Endothelial cell of umbilical vein (primary cell): ENCODE results near the gene IGFBPL1. TPM values are rescaled to one million over a fixed set of nuclear protein-coding genes. Genes with fewer than 3 reads are reported as not detected.

Experiments
- BruUV-seq: library from RNA; stranded (reverse); fragments of 400-500 nt; replicated peaks from 2 replicates; lab custom pipeline; 2021; lab: Mats Ljungman, UMichigan
- CTCF ChIA-PET: fragments of 300-600, 350-600 bp; sonication (Branson Sonifier 250); formaldehyde crosslinking; loops from one replicate; lab custom pipeline; 2021; ENCODE audit warnings: antibody characterized with exemption, inconsistent platforms; lab: Charles Lee
- POLR2A ChIA-PET: fragments of 300-600, 350-600 bp; sonication (Branson Sonifier 250); formaldehyde crosslinking; loops from one replicate; lab custom pipeline; 2021; ENCODE audit warnings: antibody characterized with exemption, inconsistent platforms; lab: Charles Lee
- DNase-seq: peaks from one replicate; pipeline ENCODE4 v3.0.0-alpha.2; 2011; ENCODE audit warnings: low read depth, low spot score
- FAIRE-seq: peaks from 2 replicates; lab custom pipeline; 2011; peaks lifted over from hg19 to GRCh38; lab: Jason Lieb, UNC
- H2AFZ ChIP-seq: 2 replicates; pipeline ENCODE4 v1.6.0; 2012; ENCODE audit warnings: low read depth, low read length, control low read depth, inconsistent platforms
- H3K27ac ChIP-seq: 2 replicates; pipeline ENCODE4 v1.5.1; 2011; ENCODE audit warnings: low read depth, mild to moderate bottlenecking, control low read depth, low read length, moderate library complexity; ENCODE audit not compliant: insufficient read depth
- H3K27me3 ChIP-seq, 2 experiments: 2 replicates each; pipeline versions ENCODE4 v1.6.0 to v1.6.1; 2011; ENCODE audit warnings: low read length in 2 of 2, mixed read lengths in 1 of 2; ENCODE audit not compliant: control insufficient read depth in 2 of 2, insufficient read depth in 2 of 2
- H3K36me3 ChIP-seq, 2 experiments: 2 replicates in 1 of 2; 3 replicates in 1 of 2; pipeline ENCODE4 v1.5.1; 2011; ENCODE audit warnings: low read length in 2 of 2, mild to moderate bottlenecking in 1 of 2, moderate library complexity in 1 of 2; ENCODE audit not compliant: control insufficient read depth in 2 of 2, insufficient read depth in 2 of 2; ENCODE audit errors: extremely low read depth in 1 of 2
- H3K4me1 ChIP-seq: 3 replicates; pipeline ENCODE4 v1.5.1; 2011; ENCODE audit warnings: mild to moderate bottlenecking, low read length; ENCODE audit not compliant: control insufficient read depth, insufficient read depth; ENCODE audit errors: extremely low read depth
- H3K4me2 ChIP-seq: 2 replicates; pipeline ENCODE4 v1.6.1; 2011; ENCODE audit warnings: low read length, control low read depth, mixed read lengths; ENCODE audit not compliant: insufficient read depth
- H3K4me3 ChIP-seq, 3 experiments: fragments of 200-600 bp in 1 of 3; sonication (generic), shearing (Covaris generic) in 1 of 3; replicated peaks in 1 of 3; 2 replicates each; pipeline ENCODE4 v1.5.1; 2011 to 2016; ENCODE audit warnings: control low read depth in 3 of 3, low read length in 3 of 3, mild to moderate bottlenecking in 2 of 3, inconsistent platforms in 1 of 3, low read depth in 1 of 3, moderate library complexity in 1 of 3; ENCODE audit not compliant: insufficient read depth in 1 of 3
- H3K79me2 ChIP-seq: 2 replicates; pipeline ENCODE4 v1.6.0; 2012; ENCODE audit warnings: low read length, inconsistent platforms; ENCODE audit not compliant: control insufficient read depth, insufficient read depth
- H3K9ac ChIP-seq: replicated peaks from 2 replicates; pipeline ENCODE3; 2011; ENCODE audit warnings: low read length, control low read depth; ENCODE audit not compliant: insufficient read depth; ENCODE audit errors: extremely low read depth
- H3K9me1 ChIP-seq: replicated peaks from 3 replicates; pipeline ENCODE4 v1.6.0; 2011; ENCODE audit warnings: mild to moderate bottlenecking, low read length; ENCODE audit not compliant: control insufficient read depth, insufficient read depth; ENCODE audit errors: extremely low read depth
- H3K9me3 ChIP-seq: replicated peaks from 2 replicates; pipeline ENCODE4 v1.5.1; 2012; ENCODE audit warnings: low read length, inconsistent platforms; ENCODE audit not compliant: control insufficient read depth, insufficient read depth
- H4K20me1 ChIP-seq: replicated peaks from 2 replicates; pipeline ENCODE3; 2011; ENCODE audit warnings: mild to moderate bottlenecking, low read length; ENCODE audit not compliant: control insufficient read depth, insufficient read depth; ENCODE audit errors: extremely low read depth
- EZH2 ChIP-seq: IDR thresholded peaks from 2 replicates; pipeline ENCODE4 v1.6.1; 2012; ENCODE audit warnings: borderline replicate concordance, low read depth, mild to moderate bottlenecking, moderate library complexity, low read length, inconsistent platforms; ENCODE audit not compliant: severe bottlenecking
- FOS ChIP-seq: IDR thresholded peaks from 2 replicates; pipeline ENCODE4 v1.6.1; 2011; ENCODE audit warnings: mild to moderate bottlenecking, low read length, moderate library complexity, borderline replicate concordance; ENCODE audit not compliant: insufficient read depth
- JUN ChIP-seq: IDR thresholded peaks from 2 replicates; pipeline ENCODE4 v1.6.1; 2011; ENCODE audit warnings: borderline replicate concordance, low read depth; ENCODE audit not compliant: insufficient read length, insufficient read depth
- POLR2AphosphoS5 ChIP-seq: IDR thresholded peaks from 2 replicates; pipeline ENCODE4 v1.6.1; 2012; ENCODE audit warnings: low read depth, mild to moderate bottlenecking, control low read depth, low read length, moderate library complexity; ENCODE audit not compliant: insufficient read depth
- dilution Hi-C: fragments of 300-500 bp; cut with MboI; formaldehyde crosslinking; loops from one replicate; pipeline ENCODE4 v1.15.0; 2019; ENCODE audit warnings: low sequenced_read_pairs; ENCODE audit not compliant: extremely low pct_ligation_motif_present
- intact Hi-C: fragments of 100-400 bp; cut with micrococcal nuclease; formaldehyde crosslinking; loops from one replicate; pipeline ENCODE4 v1.10.0; 2022
- polyA plus RNA-seq, 4 experiments: library from polyadenylated mRNA; depleted of rRNA in 3 of 4; stranded (reverse) in 3 of 4; unstranded in 1 of 4; fragments of >200 nt; gene quantifications; 2 replicates each; pipeline versions ENCODE4 v1.2.1 to v1.2.3, GENCODE V29; 2011 to 2012; ENCODE audit warnings: missing spikeins in 1 of 4
- total RNA-seq: library from RNA; stranded (reverse); gene quantifications from 2 replicates; pipeline ENCODE4 v1.2.3, GENCODE V29; 2021
- TF ChIP-seq, protein P1 (sequence below): IDR thresholded peaks from 2 replicates; pipeline ENCODE4 v1.6.1; 2011; ENCODE audit not compliant: insufficient read depth, insufficient read length
- TF ChIP-seq, protein P2 (sequence below), 2 donors: IDR thresholded peaks; 1 replicate in 1 of 2; 2 replicates in 1 of 2; pipeline ENCODE4 v1.5.1; 2011; ENCODE audit warnings: low read length in 2 of 2, mild to moderate bottlenecking in 2 of 2, moderate library complexity in 2 of 2, control low read depth in 1 of 2, inconsistent platforms in 1 of 2, low read depth in 1 of 2; ENCODE audit not compliant: insufficient read depth in 1 of 2; ENCODE audit errors: extremely low read depth in 1 of 2

IGFBPL1 gene
- total and polyA plus RNA-seq, 2 donors (not counting 3 experiments of a cell fraction or from before 2014, with no cell fraction given): not detected

DNA sequence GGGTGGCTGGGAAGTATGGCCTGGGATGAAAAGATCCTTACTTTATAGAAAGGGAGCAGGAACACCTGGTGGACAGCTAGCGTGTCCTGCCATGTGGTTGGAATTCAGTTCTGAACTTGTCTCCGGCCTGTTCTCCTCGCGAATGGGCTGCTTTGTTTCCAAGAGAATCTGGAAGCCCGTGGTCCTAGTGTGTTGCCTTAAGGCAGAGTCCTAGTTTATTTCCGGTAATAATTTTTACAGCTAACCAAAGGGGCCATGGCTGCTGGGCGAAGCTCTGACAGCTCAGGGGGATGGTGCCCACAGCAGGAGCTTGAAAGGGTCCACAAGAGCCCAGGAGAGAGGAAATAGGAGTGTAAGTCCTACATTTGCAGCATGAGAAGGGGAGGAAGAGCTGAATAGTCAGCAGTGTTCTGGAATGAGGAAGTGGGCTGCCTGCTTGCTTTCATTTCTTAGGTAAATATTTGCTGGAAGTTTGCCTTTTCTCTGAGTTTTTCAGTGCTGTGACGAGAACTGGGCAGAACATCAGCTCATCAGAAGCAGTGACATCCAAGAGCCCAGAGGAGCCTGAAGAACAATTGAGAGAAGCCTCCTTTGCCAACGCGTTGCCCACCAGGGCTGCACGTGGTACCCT is 13.1 kb upstream of the IGFBPL1 start:
- no peaks in the 10 kb centered on the region for H3K4me1 ChIP-seq
- H2AFZ ChIP-seq: no peak overlapping the region
- TF ChIP-seq FOS (no peak), EZH2 (no peak), POLR2AphosphoS5 (no peak), JUN (no peak)
- TF ChIP-seq, protein P1, sequence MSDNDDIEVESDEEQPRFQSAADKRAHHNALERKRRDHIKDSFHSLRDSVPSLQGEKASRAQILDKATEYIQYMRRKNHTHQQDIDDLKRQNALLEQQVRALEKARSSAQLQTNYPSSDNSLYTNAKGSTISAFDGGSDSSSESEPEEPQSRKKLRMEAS: no peak
- TF ChIP-seq, protein P2, sequence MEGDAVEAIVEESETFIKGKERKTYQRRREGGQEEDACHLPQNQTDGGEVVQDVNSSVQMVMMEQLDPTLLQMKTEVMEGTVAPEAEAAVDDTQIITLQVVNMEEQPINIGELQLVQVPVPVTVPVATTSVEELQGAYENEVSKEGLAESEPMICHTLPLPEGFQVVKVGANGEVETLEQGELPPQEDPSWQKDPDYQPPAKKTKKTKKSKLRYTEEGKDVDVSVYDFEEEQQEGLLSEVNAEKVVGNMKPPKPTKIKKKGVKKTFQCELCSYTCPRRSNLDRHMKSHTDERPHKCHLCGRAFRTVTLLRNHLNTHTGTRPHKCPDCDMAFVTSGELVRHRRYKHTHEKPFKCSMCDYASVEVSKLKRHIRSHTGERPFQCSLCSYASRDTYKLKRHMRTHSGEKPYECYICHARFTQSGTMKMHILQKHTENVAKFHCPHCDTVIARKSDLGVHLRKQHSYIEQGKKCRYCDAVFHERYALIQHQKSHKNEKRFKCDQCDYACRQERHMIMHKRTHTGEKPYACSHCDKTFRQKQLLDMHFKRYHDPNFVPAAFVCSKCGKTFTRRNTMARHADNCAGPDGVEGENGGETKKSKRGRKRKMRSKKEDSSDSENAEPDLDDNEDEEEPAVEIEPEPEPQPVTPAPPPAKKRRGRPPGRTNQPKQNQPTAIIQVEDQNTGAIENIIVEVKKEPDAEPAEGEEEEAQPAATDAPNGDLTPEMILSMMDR (IDR thresholded peaks at IDR 0.05; ENCODE audit: extremely low read depth in 1 of 2, insufficient read depth in 1 of 2, low read depth in 1 of 2, low read length in 2 of 2): no peak
- H3K27ac ChIP-seq: no peak overlapping the region
- no peak overlapping the region for H3K9ac ChIP-seq
- H3K9me3 ChIP-seq: no peaks in the 10 kb centered on the region
- H3K4me3 ChIP-seq: no peak overlapping the region
- CTCF ChIA-PET: no interaction called here
- no peaks in the 10 kb centered on the region for H3K27me3 ChIP-seq
- no peaks in the 10 kb centered on the region for H3K36me3 ChIP-seq
- POLR2A ChIA-PET: no interaction called here
- dilution Hi-C loops: no loop called here
- no peak for DNase-seq
- no peaks in the 10 kb centered on the region for H3K79me2 ChIP-seq
- H4K20me1 ChIP-seq: no peaks in the 10 kb centered on the region
- intact Hi-C loops: no loop called here
- no peak overlapping the region for H3K4me2 ChIP-seq
- no TSS peak for BruUV-seq
- no peaks in the 10 kb centered on the region for H3K9me1 ChIP-seq
- no peak for FAIRE-seq
